T-helper 2 cell treated with Interferon-gamma antibody and Interleukin-4, amounts not matched to agents 100 ng/mL and 5 ng/mL, for 36 hours (primary cell): ENCODE data around the gene PANK4. TPM values are rescaled to one million over a fixed set of nuclear protein-coding genes. Genes with fewer than 3 reads are reported as not detected.

Experiments
- intact Hi-C: fragments of 100-400 bp; cut with micrococcal nuclease; formaldehyde crosslinking; loops from one replicate; pipeline ENCODE4 v1.15.1; 2023
- total RNA-seq: library from RNA; stranded (reverse); gene quantifications from 2 replicates; pipeline ENCODE4 v1.2.3, GENCODE V29; 2022

PANK4 gene
- total RNA-seq, 1 donor from 2014 or later = 61.2 TPM

DNA sequence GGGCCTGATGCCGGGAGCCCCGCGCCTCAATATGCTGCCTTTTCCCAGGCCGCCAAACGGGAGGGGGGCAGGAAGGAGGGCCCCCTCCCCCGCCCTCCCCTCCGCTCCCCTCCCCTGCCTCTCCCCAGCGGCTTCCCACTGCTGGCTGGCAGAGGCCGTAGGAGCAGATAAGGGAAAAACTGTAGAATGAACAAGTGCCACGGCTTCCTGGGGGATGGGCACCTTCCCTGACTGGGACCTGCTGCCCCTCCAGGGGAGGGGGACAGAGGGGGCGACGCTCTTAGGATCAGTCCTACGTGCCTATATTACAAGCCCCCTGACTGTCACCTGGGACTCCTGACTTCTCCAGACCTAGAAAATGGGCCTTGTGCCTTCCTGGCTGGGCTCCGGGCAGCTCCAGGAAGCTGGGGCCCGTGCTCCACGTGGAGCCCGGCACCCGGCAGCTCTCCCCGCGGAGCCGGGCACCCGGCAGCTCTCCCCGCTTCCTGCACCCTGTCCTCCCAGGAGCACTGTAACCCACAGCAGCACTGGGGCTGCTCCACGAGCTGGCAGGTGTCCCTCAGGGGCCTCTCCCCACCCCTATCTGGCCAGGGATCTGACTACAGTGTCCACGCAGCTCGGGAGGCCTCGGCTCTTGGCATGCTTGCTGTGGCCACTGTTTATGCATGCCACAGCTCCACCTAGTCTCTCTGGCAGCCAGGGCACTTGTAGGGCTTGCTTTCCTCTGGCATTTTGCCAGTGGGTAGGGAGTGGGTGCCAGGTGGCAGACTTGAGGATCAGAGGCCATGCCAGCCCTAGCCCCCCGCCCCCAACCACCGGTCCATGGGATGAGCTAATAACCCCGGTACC is 4.3 kb upstream of the PANK4 start:
- intact Hi-C loops = no loop called here

DNA sequence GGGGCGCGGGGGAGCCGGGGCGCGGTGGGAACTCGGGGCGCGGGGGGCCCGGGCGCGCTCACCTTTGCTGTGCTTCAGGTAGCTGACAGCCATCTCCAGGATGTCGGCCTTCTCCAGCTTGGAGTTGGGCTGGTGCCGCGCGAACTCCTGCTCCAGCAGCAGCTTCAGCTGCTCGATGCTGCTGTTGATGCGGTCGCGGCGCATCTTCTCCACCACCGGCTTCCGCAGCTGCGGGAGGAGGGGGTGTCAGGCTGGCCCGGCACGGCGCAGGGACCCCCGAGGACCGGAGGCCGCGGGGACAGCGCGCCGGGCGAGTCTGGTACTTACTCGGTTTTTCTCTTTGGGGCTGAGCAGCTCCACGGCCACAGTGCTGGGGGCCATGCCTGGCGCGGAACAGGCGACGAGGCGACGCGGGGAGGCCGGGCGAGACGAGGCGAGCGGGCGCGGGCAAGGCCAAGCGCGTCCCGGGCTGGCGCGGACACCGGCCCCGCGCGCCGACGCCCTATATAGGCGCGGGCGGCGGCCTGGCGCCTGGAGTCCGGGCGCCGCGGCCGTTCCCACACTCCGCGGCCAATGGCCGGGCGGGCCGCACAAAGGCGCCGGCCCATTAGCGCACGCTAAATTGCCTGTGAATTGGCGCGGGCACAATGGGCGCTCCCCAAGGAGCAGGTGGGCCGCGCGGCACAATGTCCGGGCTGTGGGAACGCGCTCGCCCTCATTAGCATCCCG is 3.6 kb upstream of the PANK4 start, which contains the start of gene HES5:
Gene HES5 (minus strand): TSS at position 480 of the 729 bp plus-strand sequence. CDS start 99 bp downstream, at position 381.
- intact Hi-C loops = no loop called here

GRCh38 chr1:2528966-2529783 is 2.8 kb upstream of the PANK4 start:
- intact Hi-C loops = no loop called here

GRCh38 chr1:2528611-2528965 is 2.2 kb upstream of the PANK4 start:
- intact Hi-C loops = no loop called here

GRCh38 chr1:2528016-2528415 is 1.6 kb upstream of the PANK4 start:
- intact Hi-C loops = no loop called here

GRCh38 chr1:2527556-2527860 is 1.1 kb upstream of the PANK4 start:
- intact Hi-C loops = loop anchor here (2.0 kb wide), 1 partner anchor 323 kb away; no protein-coding TSS in a partner anchor

- intact Hi-C loops = loop anchor here (1.0 to 2.0 kb wide), 7 partner anchors 20 to 394 kb away; partner anchors contain the start of genes MORN1, PEX10, PRXL2B and RER1
These were observed 594 bp upstream of the PANK4 start for GRCh38 chr1:2526824-2527555.

DNA sequence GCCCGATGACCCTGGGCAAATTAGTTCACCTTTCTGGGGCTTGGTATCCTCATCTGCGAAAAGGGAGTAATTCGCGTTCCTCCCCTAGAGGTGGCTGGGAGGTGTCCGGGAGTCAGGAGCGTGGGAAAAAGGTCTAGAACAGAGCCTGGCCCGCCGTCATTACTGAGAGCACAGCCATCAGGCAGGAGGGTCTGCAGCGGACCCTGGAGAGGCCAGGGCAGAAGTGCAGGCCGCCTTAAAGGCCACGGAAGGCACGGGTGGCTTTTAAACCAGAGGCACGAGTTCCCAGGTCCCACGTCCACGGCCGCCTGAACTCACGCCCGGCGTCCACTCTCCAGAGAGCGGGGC is 850 bp downstream of the PANK4 start:
- intact Hi-C loops = no loop called here

DNA sequence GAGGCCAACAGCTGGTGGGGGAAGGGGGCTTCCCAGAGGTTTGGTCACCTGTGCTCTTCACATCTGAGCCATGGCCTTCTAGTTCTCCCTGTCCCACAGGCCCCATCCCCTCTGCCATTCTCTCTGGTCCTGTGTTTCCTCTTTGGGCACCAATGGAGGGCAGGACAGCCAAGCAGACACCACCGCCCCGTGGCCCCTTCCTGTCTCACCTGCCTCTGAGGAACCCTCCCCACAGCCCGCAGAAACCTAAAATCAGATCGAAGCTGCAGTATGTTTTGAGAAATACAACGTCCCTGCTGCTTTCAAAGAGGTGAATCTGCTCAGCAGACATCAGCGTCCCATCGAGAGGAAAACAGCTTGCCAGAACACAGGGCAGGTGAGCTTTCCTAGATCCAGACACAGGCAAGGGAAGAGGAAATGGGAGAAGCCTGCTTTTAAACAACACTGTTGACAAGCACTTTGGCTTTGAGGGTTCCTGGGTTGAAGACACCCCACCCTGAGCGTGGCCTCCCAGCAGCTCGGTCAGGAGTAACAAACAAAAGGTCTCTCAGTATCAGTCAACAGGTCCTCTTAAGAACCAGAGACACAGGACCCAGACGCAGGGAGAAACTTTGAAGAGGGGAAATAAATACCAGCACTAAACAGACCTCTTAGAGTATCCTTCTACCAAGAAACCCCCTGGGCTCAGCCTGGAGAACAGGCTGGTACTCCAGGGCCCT is 2.3 kb downstream of the PANK4 start:
- intact Hi-C loops = no loop called here

- intact Hi-C loops = no loop called here
These were observed 3.1 kb downstream of the PANK4 start for GRCh38 chr1:2523191-2523890.

DNA sequence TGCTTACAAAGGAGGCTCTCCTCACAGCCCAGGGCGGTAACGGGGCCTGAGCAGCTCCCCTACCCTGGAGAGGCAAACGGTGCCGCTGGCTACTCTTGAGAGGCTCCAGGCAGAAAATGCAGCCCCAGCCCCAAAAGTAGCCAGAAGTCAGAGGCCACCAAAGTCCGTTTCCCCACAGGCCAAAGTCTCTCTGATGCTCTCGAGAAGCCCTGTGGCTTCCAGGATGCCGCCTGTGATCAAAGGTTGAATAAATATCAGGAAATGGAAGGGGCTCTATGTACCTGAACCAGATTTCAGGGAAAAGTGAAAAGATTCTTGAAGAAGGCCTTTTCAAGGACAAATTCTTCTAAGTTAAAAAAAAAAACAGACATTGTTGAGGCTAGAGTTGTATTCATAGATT is 4.2 kb downstream of the PANK4 start:
- intact Hi-C loops = no loop called here

DNA sequence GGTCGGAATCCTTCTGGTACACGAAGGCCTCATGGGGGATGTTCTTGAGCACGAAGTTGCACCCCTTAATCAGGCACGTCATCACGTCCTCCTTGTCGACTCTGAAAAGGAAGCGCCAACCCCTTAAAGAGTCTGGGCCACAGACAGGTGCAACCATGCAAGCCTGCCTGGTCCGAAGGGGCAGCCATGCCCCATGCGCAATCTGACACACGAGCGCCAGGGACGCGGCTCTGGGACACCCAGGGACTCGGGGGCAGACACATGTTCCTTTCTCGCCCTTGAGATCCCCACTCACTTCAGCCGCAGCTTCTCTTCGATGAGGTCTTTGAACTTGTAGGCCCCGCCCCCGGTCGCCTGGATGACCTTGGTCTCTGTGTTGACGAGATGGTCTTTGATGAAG is 5.6 kb downstream of the PANK4 start:
- intact Hi-C loops = no loop called here

DNA sequence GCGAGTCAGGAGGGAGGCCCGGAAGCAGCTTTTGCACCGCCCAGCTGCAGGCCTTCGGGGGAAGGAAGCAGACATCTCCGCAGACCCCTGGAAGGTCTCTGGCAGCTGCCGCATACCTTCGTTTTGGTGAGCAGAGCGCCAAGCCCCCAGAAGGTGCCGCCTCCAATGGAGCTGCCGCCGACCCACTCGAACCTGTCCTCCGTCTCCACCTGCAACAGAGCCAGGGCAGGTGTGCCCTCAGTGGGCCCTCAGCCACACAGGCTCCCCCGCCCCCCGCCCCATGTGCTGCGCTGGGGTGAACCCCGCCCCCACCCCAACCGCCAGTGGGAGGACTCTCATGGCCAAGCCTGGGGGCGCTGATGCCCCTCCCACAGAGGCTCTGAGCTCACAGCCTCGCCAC is 6.2 kb downstream of the PANK4 start:
- intact Hi-C loops = no loop called here

GRCh38 chr1:2519729-2520128 is 6.7 kb downstream of the PANK4 start:
- intact Hi-C loops = no loop called here

DNA sequence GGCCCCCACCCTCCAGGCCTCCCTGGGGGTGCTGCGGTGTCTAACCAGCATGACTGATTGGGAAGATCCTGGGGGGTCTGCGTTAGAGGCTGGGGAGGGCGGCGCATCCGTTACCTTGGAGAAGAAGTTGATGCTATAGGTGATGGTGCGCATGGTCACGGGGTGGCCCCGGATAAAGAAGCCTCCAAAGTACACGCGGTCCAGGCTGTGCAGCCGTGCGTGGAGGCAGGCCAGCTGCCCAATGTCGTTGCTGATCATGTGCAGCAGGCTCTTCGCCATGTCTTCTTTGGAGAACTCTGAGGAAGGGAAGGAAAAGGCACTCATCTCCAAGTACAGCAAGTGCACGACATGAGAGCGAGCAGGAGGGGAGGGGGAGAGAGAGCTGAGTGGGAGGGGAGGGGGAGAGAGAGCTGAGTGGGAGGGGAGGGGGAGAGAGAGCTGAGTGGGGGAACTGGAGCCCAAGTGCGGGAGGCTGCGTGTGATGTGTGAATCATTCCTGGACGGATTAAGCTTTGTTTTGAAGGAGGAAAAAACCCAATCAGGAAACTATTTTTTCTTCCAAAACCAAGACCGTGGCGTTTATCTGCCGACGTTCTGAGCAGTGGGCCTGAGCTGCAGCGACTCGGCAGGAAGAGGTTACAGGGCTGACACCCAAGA is 7.2 kb downstream of the PANK4 start:
- intact Hi-C loops = no loop called here

DNA sequence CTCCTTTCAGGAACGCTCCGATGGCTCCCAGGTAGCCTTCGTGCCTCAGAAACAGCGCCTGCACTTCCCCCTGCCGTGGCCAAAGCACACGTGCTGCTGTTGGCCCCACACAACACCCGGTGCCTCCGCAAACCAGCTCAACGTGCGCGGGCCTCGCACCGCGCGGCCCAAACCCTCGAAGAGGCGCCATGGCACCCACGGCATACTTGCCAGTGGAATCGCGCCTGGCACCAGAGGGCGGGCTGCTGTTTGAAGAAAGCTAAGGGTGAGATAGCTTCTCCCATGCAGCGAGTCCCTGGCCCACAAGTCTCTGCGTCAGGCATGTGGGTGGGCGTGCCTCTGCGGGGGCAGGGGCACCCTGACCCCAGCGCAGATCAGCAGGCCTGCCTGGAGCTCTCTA is 7.9 kb downstream of the PANK4 start:
- intact Hi-C loops = no loop called here

DNA sequence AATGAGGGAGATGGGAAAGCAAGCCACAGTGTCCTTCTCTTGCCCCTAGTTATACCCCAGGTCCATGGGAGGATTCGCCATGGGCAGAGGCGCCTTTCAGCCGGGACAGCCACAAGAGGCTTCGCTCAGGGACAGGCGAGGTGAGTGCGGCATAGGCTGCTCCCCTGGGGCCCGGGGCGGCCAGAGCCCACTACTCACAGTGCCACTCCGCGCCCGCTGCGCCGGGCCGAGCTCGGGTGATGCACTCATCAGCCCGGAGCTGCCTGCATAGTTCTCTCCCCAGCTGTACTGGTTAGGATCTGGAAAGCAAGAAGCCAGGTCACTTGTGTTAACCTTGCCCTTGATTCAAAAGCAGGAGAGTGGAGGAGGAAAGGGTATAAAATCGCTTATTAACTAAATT is 8.4 kb downstream of the PANK4 start:
- intact Hi-C loops = no loop called here

- intact Hi-C loops = no loop called here
These were observed 9.4 kb downstream of the PANK4 start for GRCh38 chr1:2516946-2517345.

DNA sequence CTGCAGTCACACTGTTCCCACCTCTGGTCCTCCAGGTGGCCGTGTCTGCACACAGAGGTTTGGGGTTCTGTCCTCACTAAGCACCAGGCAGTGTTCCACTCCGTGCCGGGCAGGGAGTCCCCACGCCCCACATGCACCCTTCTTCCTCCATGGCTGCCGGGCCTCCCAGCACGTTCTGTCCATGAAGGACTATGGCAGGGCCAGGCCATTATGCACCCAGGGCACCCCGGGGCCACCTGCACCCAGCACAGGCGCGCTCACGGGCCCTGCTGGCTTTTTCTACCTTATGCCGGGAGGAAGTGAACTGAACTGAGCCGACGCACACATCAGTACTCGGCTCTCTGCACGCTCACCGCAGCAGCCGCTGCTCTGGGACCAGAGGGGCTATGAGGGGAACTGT is 10.3 kb downstream of the PANK4 start:
- intact Hi-C loops = no loop called here

GRCh38 chr1:2515763-2516080 is 10.7 kb downstream of the PANK4 start:
- intact Hi-C loops = no loop called here
